HG02981 (cell line): Measurements from ENCODE around the gene PITX1.

Experiments
- ATAC-seq: cut with Tn5 transposase; IDR thresholded peaks from one replicate; pipeline ENCODE4 v1.9.1; 2021; ENCODE audit warnings: mild to moderate bottlenecking, moderate library complexity; ENCODE audit not compliant: unreplicated experiment

The PITX1 gene

DNA sequence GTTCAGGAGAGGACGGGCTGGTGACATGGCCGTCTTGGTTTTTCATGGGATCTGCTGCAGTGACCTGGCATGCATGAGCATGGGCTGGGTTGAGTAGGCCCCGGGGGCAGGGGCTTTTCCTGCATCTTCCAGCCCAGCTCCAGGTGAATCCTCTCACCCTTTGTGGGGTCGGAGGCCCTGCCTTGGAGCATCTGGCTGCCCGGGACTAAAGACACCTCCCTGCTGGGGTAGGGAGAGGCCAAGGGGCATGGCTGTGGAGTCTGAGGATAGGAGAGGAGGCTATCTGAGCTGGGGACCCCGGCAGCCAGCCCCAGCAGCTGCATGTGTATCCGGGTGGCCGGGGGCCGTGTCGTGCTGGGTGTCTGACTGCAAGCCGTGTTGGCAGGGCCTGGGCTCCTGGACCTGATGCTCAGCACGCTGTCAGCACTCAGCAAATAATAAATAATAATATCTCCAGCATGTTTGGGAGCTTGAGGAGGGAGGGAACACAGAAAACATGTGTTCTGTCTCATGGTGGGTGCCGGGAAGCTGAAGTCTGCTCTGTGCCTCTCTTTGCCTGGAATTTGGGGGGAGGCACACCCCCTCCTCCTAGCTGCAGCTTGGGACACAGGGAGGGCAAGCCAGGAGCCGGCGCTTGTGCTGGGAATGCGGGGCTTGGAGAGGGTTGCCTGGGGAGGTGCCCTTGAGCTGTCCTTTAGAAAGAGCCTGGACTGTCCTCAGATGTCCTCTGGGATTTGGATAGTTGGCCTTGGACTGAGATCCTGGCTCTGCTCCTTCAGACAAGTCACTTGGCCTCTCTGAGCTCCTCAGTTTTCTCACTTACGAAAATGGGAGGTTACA, 28.4 kb upstream of the PITX1 start:
- no peak for ATAC-seq

GRCh38 chr5:135061001-135061400, 27.0 kb upstream of the PITX1 start:
- ATAC-seq, result no peak

GRCh38 chr5:135060021-135060420, 26.0 kb upstream of the PITX1 start:
- no peak for ATAC-seq

DNA sequence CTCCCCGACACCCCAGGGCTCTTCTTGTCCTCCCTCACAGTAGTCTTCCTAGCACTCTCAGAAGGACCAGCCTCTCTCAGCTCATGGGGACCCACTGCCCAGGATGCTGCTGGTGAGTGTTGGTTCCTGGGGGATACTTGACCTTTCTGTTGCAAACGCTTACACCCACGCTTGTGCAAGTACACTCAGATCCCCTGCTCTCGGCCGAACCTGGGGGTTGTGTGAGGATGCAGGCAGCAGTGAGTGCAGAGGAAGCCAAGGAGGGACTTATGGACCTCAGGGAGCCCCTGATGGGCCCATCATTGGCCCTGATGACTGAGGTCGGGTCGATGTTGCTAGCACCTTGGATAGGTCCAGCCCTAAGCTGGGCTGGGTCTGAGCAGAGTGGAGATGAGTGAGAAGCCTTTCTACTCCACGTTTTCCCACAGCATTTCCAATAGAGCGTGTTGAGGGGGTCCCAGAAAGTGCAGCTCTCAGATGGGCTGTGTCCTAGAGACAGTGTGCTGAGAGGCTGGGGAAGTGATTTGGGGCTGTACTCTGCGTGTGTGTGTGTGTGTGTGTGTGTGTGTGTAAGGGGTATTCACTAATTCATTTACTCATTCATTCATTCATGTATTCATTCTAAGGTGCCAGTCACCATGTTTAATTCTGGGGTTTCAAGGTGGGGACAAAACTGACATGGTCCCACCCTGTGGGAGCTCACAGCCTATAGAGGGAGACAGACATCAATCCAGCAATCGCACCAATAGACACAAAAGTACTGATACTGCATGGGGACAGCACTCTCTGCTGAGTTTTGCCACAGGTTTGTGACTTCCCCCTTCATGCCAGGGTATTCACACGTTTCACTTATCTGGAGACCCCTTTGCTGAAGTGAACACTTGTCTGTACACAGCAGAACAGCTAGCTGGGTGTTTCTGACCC, 25.2 kb upstream of the PITX1 start:
- ATAC-seq, result no peak

DNA sequence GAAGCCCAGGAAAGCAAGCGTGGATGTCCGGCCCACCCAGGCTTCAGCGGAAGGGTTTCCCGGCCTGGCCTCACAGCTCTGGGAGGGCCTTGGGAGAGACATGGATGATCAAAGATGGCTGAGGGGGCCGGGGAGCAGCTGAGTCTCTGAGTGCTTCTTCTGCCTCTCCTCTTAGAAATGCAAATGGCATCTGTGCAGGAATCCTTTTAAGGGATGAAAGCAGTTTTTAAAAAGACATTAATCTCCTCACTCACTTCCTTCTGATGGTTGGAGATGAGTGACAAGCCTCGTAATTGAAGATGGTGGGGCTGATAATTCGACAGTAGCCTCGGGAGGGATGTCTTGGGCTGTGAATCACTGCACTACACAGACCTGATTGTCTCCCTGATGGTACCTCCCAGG, 24.3 kb upstream of the PITX1 start:
- no peak for ATAC-seq

GRCh38 chr5:135057233-135057632, 23.2 kb upstream of the PITX1 start:
- no peak for ATAC-seq

GRCh38 chr5:135056316-135057030, 22.4 kb upstream of the PITX1 start:
- ATAC-seq, result no peak

DNA sequence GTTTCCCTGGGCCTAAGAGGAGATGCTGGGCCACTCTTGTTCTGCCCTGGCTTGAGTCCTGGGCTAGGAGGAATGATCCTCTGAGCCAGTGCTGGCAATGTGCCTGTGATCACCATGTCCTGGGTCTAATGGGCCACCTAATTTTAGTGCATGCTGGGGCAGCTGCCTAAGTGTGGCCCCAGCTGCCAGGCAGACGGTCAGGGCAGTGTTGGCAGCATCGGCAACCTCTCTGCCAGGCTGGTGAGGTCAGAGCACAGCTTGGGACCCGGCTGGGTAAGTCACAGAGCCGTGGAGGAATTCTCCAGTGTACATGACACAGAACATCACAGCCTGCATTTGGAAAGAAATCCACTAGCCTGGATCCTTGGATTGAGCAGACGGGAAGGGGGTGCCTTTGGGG, 21.4 kb upstream of the PITX1 start:
- ATAC-seq, result no peak

- ATAC-seq, result no peak
Measured at GRCh38 chr5:135054546-135054945, 20.5 kb upstream of the PITX1 start.

GRCh38 chr5:135053989-135054388, 20.0 kb upstream of the PITX1 start:
- no peak for ATAC-seq

DNA sequence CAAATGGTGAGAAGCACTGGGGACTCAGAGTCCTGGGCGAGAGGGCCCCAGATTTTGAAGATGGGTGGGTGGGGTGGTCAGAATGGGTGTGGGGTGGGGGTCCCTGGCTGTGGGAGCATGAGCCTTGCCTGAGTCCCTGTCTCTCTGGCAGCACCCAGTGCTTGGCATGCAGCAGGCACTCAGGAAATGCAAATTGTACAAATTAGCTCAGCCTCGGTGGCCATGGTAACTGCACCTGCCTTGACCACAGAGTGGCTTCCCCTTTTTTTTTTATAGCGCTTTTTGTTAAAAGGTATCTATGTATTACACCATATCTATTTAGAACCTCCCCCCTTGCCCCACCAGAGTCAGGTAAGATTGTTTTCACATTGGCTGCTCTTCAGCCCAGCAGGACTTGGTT, 19.2 kb upstream of the PITX1 start:
- peak; percentile 98 for ATAC-seq

- no peak for ATAC-seq
Measured at GRCh38 chr5:135052511-135053145, 18.6 kb upstream of the PITX1 start.

- no peak for ATAC-seq
Measured at GRCh38 chr5:135051872-135052271, 17.8 kb upstream of the PITX1 start.

DNA sequence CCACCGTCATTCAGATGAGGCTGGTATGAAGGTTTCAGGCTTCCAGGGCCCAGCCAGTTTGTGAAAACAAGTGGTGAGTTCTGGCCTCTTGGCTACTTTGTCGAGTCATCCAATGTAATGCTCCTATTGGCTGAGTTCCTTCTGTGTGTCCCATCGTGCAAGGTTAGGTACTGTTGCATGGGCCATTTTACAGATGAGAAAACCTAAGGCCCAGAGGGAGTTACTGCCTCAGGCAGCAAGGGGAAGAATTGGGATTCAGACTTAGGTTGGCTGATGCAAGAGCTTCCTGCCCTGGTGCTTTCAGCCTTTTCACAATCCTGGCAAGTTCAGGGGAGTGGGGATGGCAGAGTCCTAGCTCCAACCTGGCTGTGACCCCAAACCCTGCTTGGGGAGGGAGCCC, 17.4 kb upstream of the PITX1 start:
- no peak for ATAC-seq

- no peak for ATAC-seq
Measured at GRCh38 chr5:135050244-135050767, 16.3 kb upstream of the PITX1 start.

- no peak for ATAC-seq
Measured at GRCh38 chr5:135048930-135049329, 14.9 kb upstream of the PITX1 start.

GRCh38 chr5:135048286-135048685, 14.3 kb upstream of the PITX1 start:
- no peak for ATAC-seq

DNA sequence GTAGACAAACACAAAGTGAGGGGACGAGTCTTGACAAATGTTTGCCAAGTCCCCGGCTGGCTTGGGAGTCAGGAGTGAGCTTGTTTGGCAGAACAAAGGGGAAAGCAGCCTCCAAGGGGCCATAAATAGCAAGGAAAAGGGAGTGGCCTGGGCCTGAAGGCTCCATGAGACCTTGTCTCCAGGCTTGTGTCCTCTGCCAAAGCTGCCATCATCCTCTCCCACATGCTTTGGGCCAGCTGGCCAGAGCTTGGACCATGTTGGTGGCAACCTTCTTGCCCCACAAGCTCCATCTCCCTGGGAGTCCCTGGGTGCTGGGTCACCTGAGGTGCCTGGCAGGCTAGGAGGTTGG, 13.3 kb upstream of the PITX1 start:
- ATAC-seq, result no peak

- no peak for ATAC-seq
Measured at GRCh38 chr5:135046661-135047346, 12.8 kb upstream of the PITX1 start.

DNA sequence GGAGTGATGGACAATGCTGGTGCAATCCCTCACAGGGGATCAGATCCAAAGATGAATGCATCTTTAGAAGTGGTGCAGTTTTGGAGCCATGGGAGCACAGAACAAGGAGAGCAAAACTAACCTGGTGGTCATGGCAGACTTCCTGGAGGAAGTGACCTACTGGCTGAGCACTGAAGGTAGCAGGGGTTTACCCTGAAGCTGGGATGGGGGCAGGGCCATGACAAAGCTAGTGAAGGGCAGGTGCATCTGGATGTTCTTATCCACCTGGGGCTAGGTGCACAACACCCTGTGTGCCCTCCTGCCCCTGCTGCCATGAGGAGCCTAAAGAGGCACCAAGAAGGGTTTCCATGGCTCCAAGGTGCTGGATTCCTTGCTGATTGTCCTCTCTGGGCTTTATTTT, 11.5 kb upstream of the PITX1 start:
- no peak for ATAC-seq
